Jurkat, Clone E6-1 (cell line): ENCODE results near the gene PDZRN3.

Experiments
- DNase-seq: peaks from one replicate; pipeline ENCODE4 v3.0.0-alpha.2; 2011; ENCODE audit warnings: low read depth, low spot score
- H3K4me3 ChIP-seq: 2 replicates; pipeline ENCODE4 v1.5.1; 2011; ENCODE audit warnings: mild to moderate bottlenecking, low read length, control low read depth, moderate library complexity

Gene PDZRN3

DNA sequence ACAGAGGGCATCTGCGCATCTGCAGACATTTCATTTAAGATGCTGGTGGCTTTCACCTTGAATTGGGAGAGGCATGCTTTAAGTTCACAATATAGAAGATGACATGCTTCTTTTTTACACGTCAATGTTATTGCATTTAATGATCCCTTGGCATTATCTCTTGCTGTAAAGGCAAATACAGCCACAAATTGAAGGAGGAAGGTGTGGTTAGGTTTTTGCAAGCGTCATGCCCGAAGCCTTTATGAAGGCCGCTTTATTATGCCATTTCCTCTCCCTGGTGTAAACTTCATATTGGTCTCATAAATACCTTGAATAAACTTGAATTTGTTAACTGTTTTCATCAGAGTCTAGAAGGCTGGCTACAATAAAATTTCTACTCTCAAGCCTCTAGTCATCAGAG is 212.7 kb downstream of the PDZRN3 start:
- H3K4me3 ChIP-seq: no peak overlapping the region
- no peak for DNase-seq

DNA sequence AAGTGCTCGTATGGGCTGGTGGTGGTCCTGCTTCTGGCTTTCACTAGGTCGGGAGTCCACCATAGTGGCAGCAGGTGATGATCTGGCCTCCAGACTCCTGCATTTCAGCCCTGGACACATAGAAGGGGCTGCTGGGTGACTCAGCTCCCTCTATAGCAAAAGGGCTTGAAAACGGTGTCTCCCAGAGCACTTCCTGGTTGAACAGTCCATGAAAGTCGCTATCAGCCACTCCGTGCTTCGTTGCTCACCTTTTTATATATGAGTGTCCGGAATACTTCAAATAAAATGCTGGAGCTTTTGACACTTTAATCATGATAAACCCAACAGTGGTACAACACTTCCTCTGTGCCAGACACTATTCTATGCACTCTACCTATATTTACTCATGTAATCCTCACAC is 213.2 kb downstream of the PDZRN3 start:
- no peak for DNase-seq
- H3K4me3 ChIP-seq: no peak overlapping the region

DNA sequence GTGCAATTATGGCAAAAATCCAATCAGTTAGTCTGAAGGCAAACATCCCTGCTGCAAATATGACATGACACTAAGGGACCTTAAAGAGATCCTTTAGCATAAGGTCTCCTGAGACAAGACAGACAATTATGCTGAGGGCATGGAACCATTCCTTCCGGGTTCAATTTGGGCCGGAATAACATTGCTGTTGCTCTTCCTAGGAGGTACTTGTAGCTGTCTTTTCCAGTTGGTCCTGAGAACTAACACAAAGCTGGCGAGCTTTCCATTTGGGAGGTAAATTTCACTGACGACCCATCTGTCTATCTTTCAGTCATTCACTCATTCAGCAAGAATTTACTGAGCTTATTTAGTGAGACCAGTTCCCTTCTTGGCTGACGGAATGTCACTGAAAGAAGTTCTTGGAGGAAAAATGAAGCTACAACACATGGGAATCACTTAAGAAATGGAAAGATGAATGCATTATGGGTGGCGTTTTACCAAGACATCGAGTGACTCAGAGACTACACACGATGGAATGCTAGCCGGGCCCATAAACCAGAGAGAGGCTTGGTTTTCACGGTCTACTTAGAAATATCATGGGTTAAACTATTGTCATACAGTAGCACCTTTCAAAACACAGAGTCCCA is 215.5 kb downstream of the PDZRN3 start:
- H3K4me3 ChIP-seq: no peak overlapping the region
- DNase-seq: no peak

DNA sequence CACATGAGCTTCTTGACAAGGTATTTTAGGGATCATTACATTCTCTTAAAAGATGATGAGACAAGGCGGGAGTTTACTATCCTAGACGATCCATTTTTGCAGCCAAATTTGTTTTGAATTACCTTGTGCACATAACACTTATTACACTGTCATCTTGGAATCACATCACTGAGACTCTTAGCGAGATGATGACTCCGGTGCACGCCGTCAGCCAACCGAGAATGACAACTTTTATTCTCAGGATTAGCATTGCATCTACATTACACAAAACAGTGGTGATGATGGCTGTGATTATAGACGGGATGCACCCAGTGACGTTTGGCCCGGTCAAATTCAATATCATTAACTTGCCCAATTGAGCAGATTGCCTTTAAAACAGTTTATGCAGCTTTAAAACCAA is 216.1 kb downstream of the PDZRN3 start:
- H3K4me3 ChIP-seq: no peak overlapping the region
- no peak for DNase-seq

DNA sequence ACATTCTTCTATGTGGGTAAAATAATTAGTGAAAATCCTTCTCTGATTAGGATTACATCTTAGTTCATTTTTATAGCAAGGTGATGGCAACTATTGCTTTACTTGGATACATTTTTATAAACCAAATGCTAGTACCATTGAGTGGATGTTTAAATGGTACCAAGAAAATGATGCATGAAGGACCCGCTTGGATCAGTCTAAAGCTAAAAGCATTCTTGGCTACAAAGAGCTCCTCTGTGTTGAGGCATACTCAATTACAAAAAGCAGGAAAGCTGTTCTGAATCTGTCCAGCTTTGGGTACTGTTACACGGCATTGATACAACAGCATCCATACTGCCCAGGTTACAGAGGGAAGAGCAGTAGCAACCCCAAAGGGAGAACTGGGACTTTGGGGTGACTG is 217.2 kb downstream of the PDZRN3 start:
- no peak overlapping the region for H3K4me3 ChIP-seq
- no peak for DNase-seq

DNA sequence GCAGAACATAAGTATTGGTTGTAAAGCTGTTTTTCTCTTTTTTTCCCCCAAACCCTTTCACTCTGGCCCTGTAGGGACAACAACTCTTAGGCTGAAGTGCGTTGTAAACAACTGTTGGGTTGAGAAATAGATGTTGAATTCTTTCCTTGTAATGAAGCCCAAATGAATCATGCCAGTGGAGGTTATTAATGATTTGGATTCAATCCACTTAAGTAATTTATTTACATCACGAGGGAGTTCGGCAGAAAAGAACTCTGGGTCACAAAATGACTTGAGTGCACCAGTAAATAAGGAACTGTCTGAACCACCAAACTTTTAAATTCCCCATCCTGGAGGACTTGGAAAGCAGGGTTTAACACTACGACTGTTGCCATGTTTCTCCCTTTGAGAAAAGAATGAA is 218.9 kb downstream of the PDZRN3 start:
- no peak overlapping the region for H3K4me3 ChIP-seq
- DNase-seq: no peak

DNA sequence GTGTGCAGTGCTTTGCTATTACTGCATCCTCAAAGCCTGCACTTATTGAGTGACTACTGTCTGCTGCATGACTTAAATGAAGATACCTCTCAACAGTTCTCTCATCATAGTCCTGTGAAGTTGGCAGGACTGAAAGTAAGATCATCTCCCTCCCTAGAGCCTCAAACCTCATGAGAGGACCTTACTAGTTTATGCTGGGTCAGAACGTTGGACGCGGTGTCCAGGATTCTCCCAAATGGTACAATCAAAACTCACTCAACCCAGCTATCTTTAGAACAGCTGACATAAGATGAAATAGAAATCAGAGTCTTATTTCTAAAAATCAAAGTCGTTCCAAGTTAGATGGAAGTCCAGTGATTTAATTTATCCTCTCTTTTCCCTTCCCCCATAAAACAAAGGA is 219.7 kb downstream of the PDZRN3 start:
- no peak for DNase-seq
- no peak overlapping the region for H3K4me3 ChIP-seq

DNA sequence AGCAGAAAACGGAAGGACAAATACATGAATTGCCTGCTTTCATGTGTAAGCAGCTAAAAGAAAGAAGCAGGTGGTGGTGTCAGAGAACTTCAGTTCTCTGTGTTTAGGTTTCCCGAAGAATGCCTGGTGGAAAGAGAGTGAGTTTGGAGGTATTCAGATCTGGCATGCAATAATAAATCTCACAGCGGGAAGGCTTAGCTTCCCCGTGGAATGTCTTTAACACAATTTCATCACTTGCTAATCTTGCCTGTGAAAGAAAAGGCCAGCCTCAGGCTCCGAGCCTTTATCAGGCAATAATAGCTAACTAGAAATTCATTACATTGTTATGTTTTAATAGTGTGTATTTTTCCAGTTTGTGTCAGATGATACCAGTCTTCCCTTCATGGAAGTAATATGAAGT is 220.3 kb downstream of the PDZRN3 start:
- H3K4me3 ChIP-seq: no peak overlapping the region
- DNase-seq: no peak

DNA sequence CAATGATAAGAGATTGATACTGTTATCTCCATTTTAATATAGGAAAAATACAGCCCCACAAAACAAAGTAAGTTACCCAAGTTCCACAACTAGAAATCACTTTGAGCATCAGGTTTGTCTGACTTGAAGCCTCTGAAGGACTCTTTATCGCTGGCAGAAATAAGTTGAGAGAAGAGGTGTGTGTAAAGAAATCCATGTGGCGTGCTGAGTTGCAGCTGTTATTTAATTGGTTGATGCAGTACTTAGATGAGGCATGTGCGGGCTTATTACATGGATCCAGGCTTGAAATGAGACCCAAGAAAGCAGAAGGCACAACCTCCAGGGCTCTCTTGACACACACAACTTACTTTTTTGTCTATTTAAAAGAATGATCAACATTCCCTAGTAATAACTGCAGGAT is 221.3 kb downstream of the PDZRN3 start:
- H3K4me3 ChIP-seq: no peak overlapping the region

DNA sequence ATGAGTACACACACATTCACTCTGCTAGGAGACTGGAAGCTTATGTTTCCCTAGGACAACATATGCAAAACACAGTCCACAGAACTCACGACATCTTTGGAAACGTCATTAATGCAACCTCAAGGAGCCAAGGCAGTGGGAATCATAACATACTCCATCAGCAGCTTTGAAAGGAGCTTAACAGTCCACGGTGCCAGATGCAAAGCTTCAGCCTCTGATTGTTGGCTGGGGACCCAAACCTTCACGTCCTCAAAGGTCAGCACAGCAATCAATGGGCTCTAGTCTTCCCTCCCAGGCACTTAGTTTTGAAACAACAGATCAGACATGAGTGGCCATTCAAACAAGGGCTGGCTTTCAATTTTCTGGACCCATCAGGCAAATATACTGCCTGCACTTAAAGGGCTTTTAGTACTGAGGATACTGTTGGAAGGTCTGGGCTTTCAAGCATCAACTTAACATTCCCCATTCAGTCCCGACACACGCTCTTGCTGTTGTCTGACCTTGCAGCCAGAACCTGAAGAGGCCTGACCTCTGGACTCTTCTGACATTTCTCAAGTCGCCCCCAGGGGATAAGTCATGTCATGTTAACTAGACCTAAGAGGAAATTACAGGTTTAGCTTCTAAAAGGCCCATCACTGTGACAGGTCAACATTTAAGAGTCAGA is 223.0 kb downstream of the PDZRN3 start:
- no peak overlapping the region for H3K4me3 ChIP-seq
- DNase-seq: no peak

More for the DNA sequence above, 221.3 kb downstream of the PDZRN3 start:
- no peak for DNase-seq

DNA sequence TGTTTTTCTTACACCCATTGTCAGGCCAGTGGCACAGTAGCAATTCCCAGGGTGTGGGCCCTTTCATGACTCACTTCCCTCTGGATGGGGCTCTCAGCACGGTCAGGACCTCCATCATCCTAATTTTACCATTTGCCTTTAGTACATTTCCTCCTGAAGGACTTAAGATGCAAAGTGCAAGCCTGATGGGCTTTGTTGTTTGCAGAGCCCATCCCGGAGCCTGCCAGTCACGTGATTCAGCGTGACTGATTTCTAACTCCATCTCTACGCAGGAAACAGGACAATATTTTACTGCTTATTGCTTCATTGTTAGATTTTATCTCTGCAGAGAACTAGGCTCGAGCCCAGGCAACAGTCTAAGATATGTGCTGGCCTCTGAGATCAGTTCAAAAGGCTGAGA is 223.7 kb downstream of the PDZRN3 start:
- DNase-seq: no peak
- H3K4me3 ChIP-seq: no peak overlapping the region

DNA sequence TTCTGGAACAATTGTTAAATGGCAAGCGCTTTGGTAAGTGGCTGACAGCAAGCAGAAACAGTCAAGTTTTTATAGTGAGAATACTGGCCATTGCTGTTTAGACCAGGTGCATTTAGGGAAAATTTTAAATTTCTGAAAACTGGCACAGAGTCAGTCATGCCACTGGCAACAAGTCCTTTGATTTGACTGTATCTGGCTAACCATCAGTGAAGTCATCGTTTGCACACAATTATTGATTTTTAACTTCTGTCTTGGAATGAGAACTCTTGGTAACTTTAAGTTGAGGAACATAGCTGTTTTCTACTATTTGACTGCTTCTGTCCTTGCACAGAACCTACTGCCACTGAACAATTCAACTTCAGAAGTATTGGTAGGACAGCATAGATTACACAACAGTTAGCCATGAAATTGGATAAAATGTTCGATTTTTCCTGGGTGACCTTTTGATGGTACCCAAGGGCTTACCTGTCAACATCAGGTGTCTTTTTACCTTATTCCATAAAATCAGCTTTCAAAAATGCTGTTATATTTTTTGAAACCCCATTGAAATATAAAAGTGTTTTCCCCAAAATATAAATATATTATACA is 225.0 kb downstream of the PDZRN3 start:
- no peak overlapping the region for H3K4me3 ChIP-seq
- no peak for DNase-seq

DNA sequence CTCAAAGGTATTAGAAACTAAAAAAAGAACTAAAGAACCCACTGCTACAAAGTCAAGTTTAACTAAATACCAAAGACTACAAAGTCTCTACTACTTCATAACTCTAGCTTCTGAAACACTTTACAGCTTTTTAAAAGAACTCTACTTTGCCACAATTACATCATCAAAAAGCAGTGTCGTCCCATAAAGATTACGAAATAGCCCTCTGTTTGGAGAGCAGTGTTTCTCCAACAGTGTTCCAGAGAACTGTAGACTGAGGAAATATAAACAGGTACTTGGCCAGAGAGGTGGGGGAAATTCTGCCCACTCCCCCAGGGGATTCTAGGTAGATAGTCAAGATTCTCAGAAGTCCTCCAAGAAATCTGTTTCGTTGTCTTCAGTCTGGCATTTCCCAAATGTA is 225.6 kb downstream of the PDZRN3 start:
- no peak overlapping the region for H3K4me3 ChIP-seq
- DNase-seq: no peak

DNA sequence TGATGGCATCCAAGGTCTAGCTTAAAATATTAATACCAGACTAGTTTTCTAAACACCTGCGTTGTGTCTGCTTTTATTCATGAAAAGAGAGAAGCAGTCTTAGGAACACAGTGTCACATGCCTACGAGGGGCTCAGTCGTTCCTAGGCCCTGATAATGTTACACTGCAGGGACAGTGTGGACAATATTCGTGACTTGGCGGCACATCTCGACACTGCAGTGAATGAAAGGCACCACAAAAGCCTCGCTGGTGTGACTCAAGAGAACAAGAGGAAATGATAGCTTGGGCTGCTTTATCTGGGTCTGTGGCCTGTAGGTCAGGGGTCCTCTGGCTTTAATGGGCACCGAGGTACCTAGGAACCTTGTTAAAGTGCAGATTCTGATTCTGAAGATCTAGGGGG is 226.7 kb downstream of the PDZRN3 start:
- no peak overlapping the region for H3K4me3 ChIP-seq
- no peak for DNase-seq

DNA sequence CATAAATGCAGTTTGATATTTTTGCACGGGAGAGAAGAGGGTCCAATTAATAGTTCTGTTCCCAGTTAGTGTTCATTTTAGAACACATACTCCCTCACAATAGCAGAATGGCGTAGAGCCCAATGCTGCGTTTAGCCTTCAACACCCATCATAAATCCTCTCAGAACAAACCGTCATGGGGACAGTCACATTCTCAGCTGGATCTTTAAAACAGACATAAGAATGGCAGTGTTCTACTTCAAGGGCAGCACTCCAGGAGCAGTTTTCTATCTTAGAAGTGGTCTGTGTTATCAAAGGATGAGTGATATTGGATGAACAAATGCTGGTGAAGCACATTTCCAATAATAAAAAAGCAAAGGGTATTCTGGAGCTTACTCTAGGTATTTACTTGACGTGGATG is 230.5 kb downstream of the PDZRN3 start:
- no peak overlapping the region for H3K4me3 ChIP-seq
- no peak for DNase-seq

DNA sequence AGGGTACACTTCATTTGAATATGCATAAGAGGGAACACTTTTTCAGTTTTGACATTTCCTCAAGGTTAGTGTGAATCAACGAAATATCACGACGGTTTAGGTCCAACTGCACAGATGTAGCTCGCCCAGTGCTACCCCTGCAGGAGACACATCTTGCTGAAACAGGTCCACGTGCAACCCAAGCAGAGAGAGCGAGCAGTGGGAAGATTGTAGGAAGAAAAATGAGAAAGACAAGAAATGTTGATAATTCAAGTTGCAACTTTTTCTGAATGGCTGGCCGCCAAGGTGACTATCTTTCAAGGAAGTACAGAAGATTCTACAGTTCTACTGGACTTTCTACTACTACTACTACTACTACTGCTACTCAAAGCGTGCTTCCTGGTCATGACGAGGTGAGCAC is 231.7 kb downstream of the PDZRN3 start:
- DNase-seq: no peak
- H3K4me3 ChIP-seq: no peak overlapping the region

DNA sequence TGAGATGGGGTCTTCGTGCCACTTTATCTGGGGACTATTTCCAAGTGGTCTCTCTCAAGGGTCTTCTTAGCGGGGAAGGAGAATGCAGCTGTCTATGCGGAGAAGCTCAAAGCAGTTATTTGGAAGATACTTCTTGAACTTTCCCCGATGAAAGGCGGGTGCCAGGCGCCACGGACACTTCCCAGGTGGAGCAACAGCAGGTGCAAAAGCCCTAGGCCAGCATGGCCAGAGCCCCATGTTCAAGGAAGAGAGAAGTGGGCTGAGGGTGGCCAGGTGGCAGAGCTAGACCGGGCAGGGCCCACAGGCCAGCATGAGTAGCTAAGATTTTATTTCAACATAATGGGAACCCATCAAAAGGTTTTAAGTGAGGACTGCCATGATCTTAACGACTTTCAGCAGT is 232.8 kb downstream of the PDZRN3 start:
- no peak overlapping the region for H3K4me3 ChIP-seq
- DNase-seq: no peak

DNA sequence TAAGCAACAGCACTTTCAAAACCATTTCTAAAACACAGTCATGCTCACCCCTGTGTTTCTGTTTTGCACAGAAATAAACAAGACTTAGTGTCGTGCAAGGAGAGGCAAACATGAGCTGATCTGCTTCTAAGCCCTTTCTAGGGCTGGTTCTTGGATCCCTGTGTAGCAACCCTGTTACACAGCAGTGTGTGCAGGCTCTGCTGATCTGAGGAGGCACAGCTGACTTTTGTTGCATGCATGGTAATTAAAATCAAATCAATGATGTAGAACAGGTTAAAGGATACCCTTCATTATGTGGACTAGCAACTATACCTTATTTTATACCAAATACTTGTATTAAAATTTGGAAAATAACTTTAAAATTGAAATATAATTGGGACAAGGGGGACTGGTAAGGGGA is 234.8 kb downstream of the PDZRN3 start:
- no peak for DNase-seq
- no peak overlapping the region for H3K4me3 ChIP-seq

DNA sequence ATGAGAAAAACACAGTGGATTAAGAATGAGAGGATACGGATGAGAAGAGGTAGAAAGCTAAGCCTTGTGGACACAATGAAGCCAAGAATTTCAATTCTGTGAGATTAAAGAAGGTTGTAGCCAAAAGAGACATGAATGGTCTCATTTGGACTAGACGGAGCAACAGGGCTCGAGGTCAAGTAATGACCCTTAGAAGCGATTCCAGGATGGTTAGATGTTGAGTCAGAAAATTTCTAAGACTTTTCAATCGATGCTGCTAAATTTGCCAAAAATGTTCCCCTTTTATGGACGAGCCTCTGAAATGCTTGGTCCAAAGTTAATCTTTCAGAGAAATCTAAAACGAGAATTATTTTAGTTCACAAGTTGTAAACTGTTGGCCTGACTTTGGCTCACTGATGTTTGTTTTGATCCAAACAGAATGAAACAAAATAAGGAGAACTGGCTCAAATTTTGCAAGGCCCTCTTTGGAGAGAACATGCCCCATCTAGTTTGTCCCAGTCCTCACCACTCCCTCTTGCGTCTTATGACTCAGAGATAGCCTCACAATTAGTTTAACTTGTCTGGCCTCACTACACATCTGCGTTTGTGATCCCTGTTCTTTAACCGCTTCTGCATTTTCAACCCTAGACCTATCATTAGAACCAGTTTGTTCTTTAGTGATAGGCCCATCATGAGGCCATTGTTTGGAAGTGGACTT is 235.5 kb downstream of the PDZRN3 start:
- H3K4me3 ChIP-seq: no peak overlapping the region
- no peak for DNase-seq

DNA sequence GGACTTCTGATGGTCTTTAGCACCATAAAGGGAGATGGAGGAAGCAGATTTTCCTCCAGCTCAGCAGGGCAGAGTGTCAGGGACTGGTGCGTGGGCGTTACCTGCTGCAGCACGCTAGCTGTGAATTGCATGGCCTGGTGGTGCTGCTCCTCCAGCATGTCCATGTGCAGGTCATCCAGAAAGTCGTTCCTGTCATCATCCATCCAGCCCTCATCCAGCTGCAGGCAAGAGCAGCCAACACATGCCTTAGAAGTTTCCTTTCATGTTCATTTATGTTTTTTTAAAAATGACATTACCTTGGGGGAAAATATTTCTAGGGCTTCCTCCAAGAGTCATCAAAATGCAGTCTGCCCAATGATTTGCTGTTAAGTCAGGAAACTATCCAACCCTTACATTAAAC is 239.2 kb downstream of the PDZRN3 start:
- no peak overlapping the region for H3K4me3 ChIP-seq
- no peak for DNase-seq
